Hepatocyte (in vitro differentiated cells): Measurements from ENCODE around the gene CACNA1F.

Source experiments
- EZH2 ChIP-seq: fragments of 200-600 bp; sonication (generic); IDR thresholded peaks from 2 replicates; pipeline ENCODE4 v1.6.1; 2016; ENCODE audit warnings: antibody characterized with exemption, mild to moderate bottlenecking, borderline replicate concordance
- TF ChIP-seq, protein P1 (sequence below): fragments of 200-600 bp; sonication (generic); IDR thresholded peaks from 2 replicates; pipeline ENCODE4 v1.5.1; 2016; ENCODE audit warnings: antibody characterized with exemption, mild to moderate bottlenecking; ENCODE audit not compliant: poor library complexity

DNA sequence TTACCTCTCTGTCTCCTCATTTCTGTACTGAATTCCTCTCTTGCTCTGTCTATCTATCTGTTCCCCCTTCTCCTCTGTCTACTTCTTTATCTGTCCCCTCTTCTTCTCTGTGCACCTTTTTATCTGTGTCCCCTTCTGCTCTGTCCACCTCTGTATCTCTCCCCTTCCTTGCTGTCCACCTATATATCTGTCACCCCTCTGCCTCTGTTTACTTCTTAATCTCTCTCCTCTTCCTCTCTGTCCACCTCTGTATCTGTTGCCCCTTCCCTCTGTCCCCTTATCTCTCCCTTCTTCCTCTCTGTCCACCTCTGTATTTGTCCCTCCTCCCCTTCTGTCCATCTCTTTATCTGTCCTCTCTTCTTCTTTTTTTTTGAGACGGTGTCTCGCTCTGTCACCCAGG is 11.1 kb upstream of the CACNA1F start:
- TF ChIP-seq, protein P1, sequence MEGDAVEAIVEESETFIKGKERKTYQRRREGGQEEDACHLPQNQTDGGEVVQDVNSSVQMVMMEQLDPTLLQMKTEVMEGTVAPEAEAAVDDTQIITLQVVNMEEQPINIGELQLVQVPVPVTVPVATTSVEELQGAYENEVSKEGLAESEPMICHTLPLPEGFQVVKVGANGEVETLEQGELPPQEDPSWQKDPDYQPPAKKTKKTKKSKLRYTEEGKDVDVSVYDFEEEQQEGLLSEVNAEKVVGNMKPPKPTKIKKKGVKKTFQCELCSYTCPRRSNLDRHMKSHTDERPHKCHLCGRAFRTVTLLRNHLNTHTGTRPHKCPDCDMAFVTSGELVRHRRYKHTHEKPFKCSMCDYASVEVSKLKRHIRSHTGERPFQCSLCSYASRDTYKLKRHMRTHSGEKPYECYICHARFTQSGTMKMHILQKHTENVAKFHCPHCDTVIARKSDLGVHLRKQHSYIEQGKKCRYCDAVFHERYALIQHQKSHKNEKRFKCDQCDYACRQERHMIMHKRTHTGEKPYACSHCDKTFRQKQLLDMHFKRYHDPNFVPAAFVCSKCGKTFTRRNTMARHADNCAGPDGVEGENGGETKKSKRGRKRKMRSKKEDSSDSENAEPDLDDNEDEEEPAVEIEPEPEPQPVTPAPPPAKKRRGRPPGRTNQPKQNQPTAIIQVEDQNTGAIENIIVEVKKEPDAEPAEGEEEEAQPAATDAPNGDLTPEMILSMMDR = no peak
- no peak for TF ChIP-seq EZH2
